Measurements from ENCODE around the gene SYT13.

The SYT13 gene

GRCh38 chr11:45280449-45280848 is 5.7 kb downstream of the SYT13 start:
- no peak for DNase-seq (ENCODE audit: low read depth)
- TF ChIP-seq, protein P1, sequence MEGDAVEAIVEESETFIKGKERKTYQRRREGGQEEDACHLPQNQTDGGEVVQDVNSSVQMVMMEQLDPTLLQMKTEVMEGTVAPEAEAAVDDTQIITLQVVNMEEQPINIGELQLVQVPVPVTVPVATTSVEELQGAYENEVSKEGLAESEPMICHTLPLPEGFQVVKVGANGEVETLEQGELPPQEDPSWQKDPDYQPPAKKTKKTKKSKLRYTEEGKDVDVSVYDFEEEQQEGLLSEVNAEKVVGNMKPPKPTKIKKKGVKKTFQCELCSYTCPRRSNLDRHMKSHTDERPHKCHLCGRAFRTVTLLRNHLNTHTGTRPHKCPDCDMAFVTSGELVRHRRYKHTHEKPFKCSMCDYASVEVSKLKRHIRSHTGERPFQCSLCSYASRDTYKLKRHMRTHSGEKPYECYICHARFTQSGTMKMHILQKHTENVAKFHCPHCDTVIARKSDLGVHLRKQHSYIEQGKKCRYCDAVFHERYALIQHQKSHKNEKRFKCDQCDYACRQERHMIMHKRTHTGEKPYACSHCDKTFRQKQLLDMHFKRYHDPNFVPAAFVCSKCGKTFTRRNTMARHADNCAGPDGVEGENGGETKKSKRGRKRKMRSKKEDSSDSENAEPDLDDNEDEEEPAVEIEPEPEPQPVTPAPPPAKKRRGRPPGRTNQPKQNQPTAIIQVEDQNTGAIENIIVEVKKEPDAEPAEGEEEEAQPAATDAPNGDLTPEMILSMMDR (IDR thresholded peaks at IDR 0.05; ENCODE audit: low read depth, low read length, missing control alignments): no peak
- no peak overlapping the region for H3K4me3 ChIP-seq (ENCODE audit: low read depth, low read length)
- in situ Hi-C loops (cut with HindIII; ENCODE audit: low sequenced_read_pairs): no loop called here

GRCh38 chr11:45279645-45280044 is 6.5 kb downstream of the SYT13 start:
- TF ChIP-seq, protein P1 (IDR thresholded peaks at IDR 0.05; ENCODE audit: low read depth, low read length, missing control alignments): no peak
- H3K4me3 ChIP-seq (ENCODE audit: low read depth, low read length): no peak overlapping the region
- DNase-seq (ENCODE audit: low read depth): no peak
- in situ Hi-C loops (cut with HindIII; ENCODE audit: low sequenced_read_pairs): loop anchor here (5.0 kb wide), 1 partner anchor 167 kb away; no protein-coding TSS in a partner anchor

DNA sequence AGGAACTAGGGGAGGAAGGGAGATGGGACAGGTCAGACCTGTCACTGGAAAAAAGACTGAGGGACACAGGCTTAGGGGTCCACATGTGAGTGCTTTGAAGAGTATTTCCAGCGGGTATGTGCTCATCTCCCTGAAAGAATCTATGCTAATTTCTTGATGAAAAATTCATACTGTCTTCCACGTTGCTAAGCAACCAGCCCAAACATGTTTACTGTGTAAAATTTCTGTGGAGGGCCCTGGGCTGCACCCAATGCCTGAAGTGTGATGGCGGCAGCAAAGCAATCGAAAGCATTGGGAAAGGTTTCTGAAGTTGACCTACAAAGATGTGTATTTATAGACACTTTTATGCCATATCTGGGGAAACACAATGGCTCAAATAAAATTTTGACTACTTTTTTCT is 7.4 kb downstream of the SYT13 start:
- in situ Hi-C loops (cut with HindIII; ENCODE audit: low sequenced_read_pairs): loop anchor here (5.0 kb wide), 1 partner anchor 166 kb away; no protein-coding TSS in a partner anchor
- H3K4me3 ChIP-seq (ENCODE audit: low read depth, low read length): no peak overlapping the region
- TF ChIP-seq, protein P1 (IDR thresholded peaks at IDR 0.05; ENCODE audit: low read depth, low read length, missing control alignments): no peak
- DNase-seq (ENCODE audit: low read depth): no peak

DNA sequence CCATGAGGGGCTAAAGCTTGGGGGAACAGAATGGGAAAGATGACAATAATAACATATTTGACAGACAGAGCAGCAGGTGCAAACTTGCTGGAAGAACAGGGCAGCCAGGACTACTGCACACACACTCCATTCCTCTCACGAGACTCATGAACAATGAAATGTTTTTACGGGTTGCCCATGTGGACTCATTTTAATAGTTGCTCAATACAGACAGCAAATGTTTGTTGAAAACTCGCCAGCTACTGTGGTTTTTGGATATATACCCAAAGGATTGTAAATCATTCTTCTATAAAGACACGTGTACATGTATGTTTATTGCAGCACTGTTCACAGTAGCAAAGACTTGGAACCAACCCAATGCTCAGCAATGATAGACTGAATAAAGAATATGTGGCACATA is 10.3 kb downstream of the SYT13 start:
- TF ChIP-seq, protein P1 (IDR thresholded peaks at IDR 0.05; ENCODE audit: low read depth, low read length, missing control alignments): no peak
- in situ Hi-C loops (cut with HindIII; ENCODE audit: low sequenced_read_pairs): loop anchor here (5.0 kb wide), 1 partner anchor 164 kb away; no protein-coding TSS in a partner anchor
- no peak for DNase-seq (ENCODE audit: low read depth)
- no peak overlapping the region for H3K4me3 ChIP-seq (ENCODE audit: low read depth, low read length)

- DNase-seq (ENCODE audit: low read depth): no peak
- no peak overlapping the region for H3K4me3 ChIP-seq (ENCODE audit: low read depth, low read length)
- in situ Hi-C loops (cut with HindIII; ENCODE audit: low sequenced_read_pairs): no loop called here
- TF ChIP-seq, protein P1 (IDR thresholded peaks at IDR 0.05; ENCODE audit: low read depth, low read length, missing control alignments): no peak
Measured at GRCh38 chr11:45274206-45274605, 11.9 kb downstream of the SYT13 start.

GRCh38 chr11:45273509-45273908 is 12.6 kb downstream of the SYT13 start:
- in situ Hi-C loops (cut with HindIII; ENCODE audit: low sequenced_read_pairs): no loop called here
- TF ChIP-seq, protein P1 (IDR thresholded peaks at IDR 0.05; ENCODE audit: low read depth, low read length, missing control alignments): no peak
- DNase-seq (ENCODE audit: low read depth): no peak
- H3K4me3 ChIP-seq (ENCODE audit: low read depth, low read length): no peak overlapping the region

GRCh38 chr11:45272701-45273100 is 13.4 kb downstream of the SYT13 start:
- H3K4me3 ChIP-seq (ENCODE audit: low read depth, low read length): no peak overlapping the region
- no peak for DNase-seq (ENCODE audit: low read depth)
- in situ Hi-C loops (cut with HindIII; ENCODE audit: low sequenced_read_pairs): no loop called here
- TF ChIP-seq, protein P1 (IDR thresholded peaks at IDR 0.05; ENCODE audit: low read depth, low read length, missing control alignments): no peak
